ENCODE measurements around the gene ZNF664. TPM values are rescaled to one million over a fixed set of nuclear protein-coding genes. Genes with fewer than 3 reads are reported as not detected.

ZNF664 gene
- total and polyA plus RNA-seq, 2 of the 8 experiments (the other 6 are each of a cell fraction or from before 2014, with no cell fraction given), result 22.8 to 51.4 TPM

DNA sequence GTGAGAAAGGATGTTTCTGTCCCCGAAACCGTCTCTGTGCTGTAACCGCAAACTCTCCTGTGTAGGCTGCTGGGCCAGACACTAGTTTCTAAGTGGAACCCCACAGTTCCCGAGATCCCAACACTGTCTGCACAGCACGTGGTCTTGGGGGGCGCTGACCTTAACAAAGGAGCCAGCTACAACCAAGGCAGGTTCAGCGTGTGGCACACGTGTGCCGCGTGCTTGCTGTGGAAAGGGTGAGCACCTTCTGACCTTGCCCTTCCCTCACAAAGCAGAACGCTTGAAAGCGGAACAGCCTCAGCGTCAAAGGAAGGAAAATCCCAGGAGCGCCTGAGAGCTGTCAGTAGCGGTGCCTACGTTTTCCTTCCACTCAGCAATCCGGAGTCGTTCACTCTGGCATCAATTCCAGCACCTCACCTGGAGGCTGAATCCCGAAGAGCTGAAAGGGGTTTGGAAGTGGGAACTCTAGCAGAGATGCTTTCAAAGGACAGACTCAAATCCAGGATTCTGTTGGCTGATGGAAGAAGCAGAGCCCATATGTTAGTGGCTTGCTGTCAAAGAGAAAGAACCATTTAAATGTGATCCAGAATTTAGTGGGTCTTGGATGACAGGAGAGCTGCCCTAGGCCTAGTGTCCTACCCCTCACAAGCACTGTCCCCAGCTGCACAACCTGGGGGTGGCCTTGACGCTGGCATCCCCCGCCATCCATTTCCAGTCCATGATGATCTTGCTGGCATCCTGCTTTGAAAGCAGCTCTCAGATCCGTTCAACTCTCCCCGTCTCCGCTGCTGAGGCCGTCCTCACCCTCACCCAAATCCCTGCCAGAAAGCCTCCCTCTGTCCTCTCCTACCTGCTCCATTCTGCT is 27.5 kb upstream of the ZNF664 start:
- FAIRE-seq (no peak), DNase-seq (ENCODE audit: low read depth in 1 of 2, low spot score in 2 of 2) (no peak)
- Histone ChIP-seq H4K8ac (ENCODE audit: extremely low read depth, insufficient read depth, low read length) (no peak overlapping the region), H3K4me3 (ENCODE audit: extremely low read depth in 1 of 4, insufficient read depth in 2 of 4, low read depth in 3 of 4, low read length in 4 of 4) (no peak overlapping the region), H3K18ac (ENCODE audit: extremely low read depth, low read length) (no peak overlapping the region), H3K23ac (ENCODE audit: insufficient read length) (no peak overlapping the region), H2BK15ac (ENCODE audit: low read length) (no peak overlapping the region), H3K4me2 (ENCODE audit: insufficient read depth in 1 of 2, low read depth in 2 of 2, low read length in 2 of 2) (no peak overlapping the region), H3K9me3 (ENCODE audit: insufficient read depth in 2 of 2, low read depth in 1 of 2, low read length in 1 of 2) (no peaks in the 10 kb centered on the region; a peak in 1 of 4 replicates), H4K5ac (ENCODE audit: insufficient read length, low read depth, low read length) (no peak overlapping the region), H3K79me1 (ENCODE audit: low read depth, low read length) (no peaks in the 10 kb centered on the region), H2BK5ac (ENCODE audit: low read depth, low read length) (no peak overlapping the region), H3K27ac (ENCODE audit: low read depth, low read length) (no peak overlapping the region), H2BK12ac (ENCODE audit: low read depth, low read length) (no peak overlapping the region), H3K27me3 (replicated peaks in 1 of 4; ENCODE audit: control insufficient read depth in 3 of 4, extremely low read depth in 1 of 4, insufficient read depth in 3 of 4, low read length in 3 of 4) (peaks cover 0 to 9% (median 3%) of the 10 kb centered on the region in 4 experiments; a peak in 3 of 7 replicates), H2AK5ac (ENCODE audit: low read depth, low read length) (no peak overlapping the region), H4K20me1 (replicated peaks in 1 of 2; ENCODE audit: control insufficient read depth in 1 of 2, insufficient read depth in 2 of 2, low read length in 2 of 2) (no peaks in the 10 kb centered on the region), H2AFZ (ENCODE audit: low read length) (no peak overlapping the region), H3K56ac (replicated peaks; ENCODE audit: insufficient read length, low read depth, low read length) (no peak overlapping the region), H3K4me1 (replicated peaks in 1 of 4; ENCODE audit: control insufficient read depth in 3 of 4, insufficient read depth in 4 of 4, low read length in 3 of 4) (no peaks in the 10 kb centered on the region), H3K23me2 (ENCODE audit: low read depth, low read length) (no peaks in the 10 kb centered on the region), H3K9ac (replicated peaks in 1 of 4; ENCODE audit: extremely low read depth in 1 of 4, low read depth in 3 of 4, low read length in 3 of 4) (no peak overlapping the region), H3K79me2 (ENCODE audit: control insufficient read depth in 1 of 2, insufficient read depth in 2 of 2, low read length in 2 of 2) (no peaks in the 10 kb centered on the region), H4K91ac (replicated peaks; ENCODE audit: insufficient read length, low read length) (no peak overlapping the region), H3K4ac (replicated peaks; ENCODE audit: insufficient read length, low read depth, low read length) (no peak overlapping the region), H2BK120ac (replicated peaks; ENCODE audit: low read depth, low read length) (no peak overlapping the region), H2BK20ac (ENCODE audit: low read length) (no peak overlapping the region), H3K36me3 (ENCODE audit: control insufficient read depth in 2 of 4, insufficient read depth in 4 of 4, low read length in 3 of 4) (no peaks in the 10 kb centered on the region), H3K14ac (ENCODE audit: insufficient read length) (no peak overlapping the region)
- POLR2A ChIA-PET (ENCODE audit: partially characterized antibody), result no interaction called here
- WGBS, 2 experiments (ENCODE audit: extremely low coverage in 1 of 2, insufficient coverage in 1 of 2, insufficient read length in 1 of 2, insufficient replicate concordance in 2 of 2, low coverage in 1 of 2, low lambda C conversion rate in 2 of 2, missing lambda C conversion rate in 1 of 2), result 85% methylated on average over 25 of the region's 25 CpGs; no CpG with 5 or more reads in 1 of the 2 experiments
- no peak for TF ChIP-seq MAFK (IDR thresholded peaks at IDR 0.05; ENCODE audit: low read depth, low read length)
- no peak for TF ChIP-seq RXRA (IDR thresholded peaks at IDR 0.05; ENCODE audit: insufficient read depth, low read depth, low read length)
- TF ChIP-seq, protein P1, sequence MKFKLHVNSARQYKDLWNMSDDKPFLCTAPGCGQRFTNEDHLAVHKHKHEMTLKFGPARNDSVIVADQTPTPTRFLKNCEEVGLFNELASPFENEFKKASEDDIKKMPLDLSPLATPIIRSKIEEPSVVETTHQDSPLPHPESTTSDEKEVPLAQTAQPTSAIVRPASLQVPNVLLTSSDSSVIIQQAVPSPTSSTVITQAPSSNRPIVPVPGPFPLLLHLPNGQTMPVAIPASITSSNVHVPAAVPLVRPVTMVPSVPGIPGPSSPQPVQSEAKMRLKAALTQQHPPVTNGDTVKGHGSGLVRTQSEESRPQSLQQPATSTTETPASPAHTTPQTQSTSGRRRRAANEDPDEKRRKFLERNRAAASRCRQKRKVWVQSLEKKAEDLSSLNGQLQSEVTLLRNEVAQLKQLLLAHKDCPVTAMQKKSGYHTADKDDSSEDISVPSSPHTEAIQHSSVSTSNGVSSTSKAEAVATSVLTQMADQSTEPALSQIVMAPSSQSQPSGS (IDR thresholded peaks at IDR 0.05; ENCODE audit: low read length), result no peak
- no peak for TF ChIP-seq SP2 (IDR thresholded peaks at IDR 0.05; ENCODE audit: low read length)
- TF ChIP-seq ATF3 (IDR thresholded peaks at IDR 0.05; ENCODE audit: insufficient read depth, low read depth, low read length), result no peak
- no peak for TF ChIP-seq HDAC6 (IDR thresholded peaks at IDR 0.05; ENCODE audit: low read depth, low read length)
- no peak for TF ChIP-seq CBX8 (IDR thresholded peaks at IDR 0.05; ENCODE audit: borderline replicate concordance, low read depth, low read length)
- TF ChIP-seq KDM4A (IDR thresholded peaks at IDR 0.05; ENCODE audit: low read depth, low read length, severe bottlenecking), result no peak
- no peak for TF ChIP-seq CREB1 (IDR thresholded peaks at IDR 0.05)
- no peak for TF ChIP-seq TAF1 (IDR thresholded peaks at IDR 0.05; ENCODE audit: low read depth, low read length)
- CTCF ChIA-PET (ENCODE audit: partially characterized antibody), result interaction anchor here (0.9 to 2.7 kb wide), 7 partner anchors 13 to 153 kb away, joined by 3 to 8 read pairs (median 4); no protein-coding TSS in a partner anchor
